NCI-H446 treated with DMSO at 0.1 percent for 48 hours (cell line): ENCODE data around the gene GAS7.
"Not testable (repeated sequence)": the region's sequence is repeated elsewhere in the genome, so short reads cannot be mapped to it uniquely, and the experiment has no call there.

Source experiments
- DNase-seq: peaks from one replicate; lab custom pipeline; 2025; lab: John Stamatoyannopoulos, UW

The GAS7 gene

DNA sequence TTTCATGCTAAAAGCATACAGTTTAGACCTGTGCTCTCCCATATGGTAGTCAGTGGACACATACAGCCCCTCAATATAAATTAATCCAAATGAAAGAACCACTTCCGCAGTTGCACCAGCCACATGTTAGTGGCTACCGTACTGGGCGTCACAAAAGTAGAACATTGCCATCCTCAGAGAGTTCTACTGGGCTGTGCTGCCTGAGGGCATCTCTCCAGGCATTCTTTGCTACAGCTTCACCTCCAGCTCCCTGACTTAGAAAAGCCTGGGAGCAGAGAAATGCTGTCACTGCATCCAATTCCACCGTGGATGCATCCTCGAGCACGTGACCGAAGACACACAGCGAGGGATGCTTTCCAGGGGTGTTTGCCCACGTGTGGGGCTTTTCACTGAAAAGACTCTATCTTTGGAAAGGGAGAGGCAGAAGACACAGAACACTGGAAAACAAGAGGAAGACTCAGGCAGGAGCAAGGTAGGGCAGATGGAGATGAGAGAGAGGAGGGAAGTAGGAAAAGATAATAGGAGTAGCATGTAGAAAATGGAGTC lies 86.4 kb downstream of the GAS7 start:
- no peak for DNase-seq

- no peak for DNase-seq
Measured at GRCh38 chr17:10109146-10109545, 89.3 kb downstream of the GAS7 start.

DNA sequence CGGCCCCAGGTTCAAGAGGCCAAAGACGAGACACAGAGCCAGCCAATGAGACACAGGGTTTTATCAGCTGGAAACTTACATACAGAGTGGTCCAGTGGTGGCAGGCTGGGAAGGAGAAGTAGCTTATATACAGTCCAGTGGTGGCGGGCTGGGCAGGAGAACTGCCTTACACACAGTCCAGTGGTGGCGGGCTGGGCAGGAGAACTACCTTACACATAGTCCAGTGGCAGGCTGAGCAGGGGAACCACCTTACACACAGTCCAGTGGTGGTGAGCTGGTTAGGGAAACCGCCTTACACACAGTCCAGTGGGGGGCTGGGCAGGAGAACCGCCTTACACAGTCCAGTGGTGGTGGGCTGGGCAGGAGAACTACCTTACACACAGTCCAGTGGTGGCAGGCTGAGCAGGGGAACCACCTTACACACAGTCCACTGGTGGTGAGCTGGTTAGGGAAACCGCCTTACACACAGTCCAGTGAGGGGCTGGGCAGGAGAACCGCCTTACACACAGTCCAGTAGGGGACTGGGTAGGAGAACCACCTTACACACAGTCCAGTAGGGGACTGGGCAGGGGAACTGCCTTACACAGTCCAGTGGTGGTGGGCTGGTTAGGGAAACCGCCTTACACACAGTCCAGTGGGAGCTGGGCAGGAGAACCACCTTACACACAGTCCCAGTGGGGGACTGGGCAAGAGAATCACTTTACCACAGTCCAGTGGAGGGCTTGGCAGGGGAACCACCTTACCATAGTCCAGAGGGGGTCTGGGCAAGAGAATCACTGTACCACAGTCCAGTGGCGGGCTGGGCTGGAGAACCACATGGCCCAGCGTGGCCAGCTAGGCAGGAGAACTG lies 90.9 kb downstream of the GAS7 start:
- no peak for DNase-seq

- DNase-seq = no peak
Measured at GRCh38 chr17:10106067-10106466, 92.3 kb downstream of the GAS7 start.

DNA sequence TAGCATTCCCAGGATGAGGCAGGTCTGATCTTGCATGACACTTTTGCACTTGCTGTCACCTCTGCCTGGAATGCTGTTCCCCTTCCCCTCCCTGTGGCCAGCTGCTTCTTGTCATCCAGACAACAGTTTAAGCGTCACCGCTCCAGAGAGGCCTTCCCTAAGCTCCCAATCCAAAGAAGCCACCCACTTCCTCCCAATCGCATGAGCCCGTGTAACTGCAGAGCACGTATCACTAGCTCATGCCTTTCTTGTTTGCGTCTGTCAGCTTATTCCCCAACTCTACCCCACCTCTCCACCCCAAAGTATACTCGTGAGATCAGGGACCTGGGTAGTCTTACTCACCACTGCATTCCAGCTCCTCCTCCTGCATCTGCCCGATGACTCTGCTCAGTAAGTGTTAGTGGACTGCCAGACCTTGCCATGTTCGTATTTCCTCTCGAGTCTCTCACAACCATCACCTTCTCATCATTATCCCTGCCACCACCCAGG lies 92.8 kb downstream of the GAS7 start:
- DNase-seq = no peak

DNA sequence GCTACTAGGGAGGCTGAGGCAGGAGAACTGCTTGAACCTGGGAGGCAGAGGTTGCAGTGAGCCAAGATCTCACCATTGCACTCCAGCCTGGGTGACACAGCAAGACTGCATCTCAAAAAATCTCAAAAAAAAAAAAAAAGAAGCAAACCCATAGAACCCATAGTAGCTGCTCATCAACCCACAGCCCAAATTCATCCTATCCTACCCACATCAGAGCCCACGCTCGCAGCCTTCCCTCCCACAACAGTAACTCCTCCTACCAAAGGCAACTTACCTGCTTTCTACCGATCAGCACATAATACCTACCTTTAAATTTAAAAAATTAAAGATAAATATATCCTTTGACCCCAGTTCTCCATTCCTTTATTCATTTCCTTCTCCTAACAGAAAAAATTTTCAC lies 94.7 kb downstream of the GAS7 start:
- no peak for DNase-seq

GRCh38 chr17:10102817-10103216 lies 95.6 kb downstream of the GAS7 start:
- no peak for DNase-seq

DNA sequence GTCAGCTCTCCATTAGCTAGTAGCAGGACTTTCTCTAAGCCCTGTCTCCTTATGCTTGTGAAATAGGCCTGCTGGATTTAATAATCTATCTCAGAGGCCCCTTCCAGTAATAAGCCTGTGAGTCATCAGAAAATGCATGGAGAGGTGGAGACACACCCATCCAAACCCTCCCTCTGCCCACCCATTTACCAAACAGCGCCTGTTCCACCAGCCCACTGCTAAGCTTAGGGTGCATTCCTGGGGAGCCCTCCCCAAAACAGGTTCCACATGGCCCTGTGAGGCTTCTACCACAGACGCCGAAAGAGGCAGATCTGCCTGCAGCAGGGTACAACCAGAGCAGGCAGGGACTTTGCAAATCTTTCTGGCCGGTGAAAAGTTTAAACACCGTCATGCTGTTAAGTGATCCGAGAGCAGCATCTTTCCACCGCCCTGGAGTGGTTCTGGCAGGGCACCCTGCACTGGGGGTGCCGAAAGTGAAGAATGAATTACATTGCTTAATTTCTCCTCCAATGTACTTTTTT lies 99.3 kb downstream of the GAS7 start:
- DNase-seq = no peak

GRCh38 chr17:10096596-10096995 lies 101.8 kb downstream of the GAS7 start:
- no peak for DNase-seq

GRCh38 chr17:10095295-10095694 lies 103.1 kb downstream of the GAS7 start:
- not testable (repeated sequence) for DNase-seq

DNA sequence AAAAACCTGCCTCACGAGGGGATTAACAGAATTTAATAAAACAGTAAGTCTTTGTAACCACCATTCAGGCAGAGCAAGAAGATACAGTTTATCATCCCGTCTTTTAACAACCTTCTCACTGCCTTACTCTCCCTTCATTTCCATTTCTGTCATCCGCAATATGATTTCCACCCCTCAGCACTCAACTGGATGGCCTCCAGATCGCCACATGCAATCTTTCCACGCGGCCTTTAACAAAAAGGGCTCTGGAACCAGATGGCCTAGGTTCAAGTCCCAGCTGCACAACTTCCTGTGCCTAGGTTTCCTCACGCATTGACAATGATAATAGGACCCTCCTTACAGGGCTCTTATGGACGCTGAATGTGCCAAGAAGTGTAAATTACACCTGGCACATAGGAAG lies 103.6 kb downstream of the GAS7 start:
- DNase-seq = no peak

DNA sequence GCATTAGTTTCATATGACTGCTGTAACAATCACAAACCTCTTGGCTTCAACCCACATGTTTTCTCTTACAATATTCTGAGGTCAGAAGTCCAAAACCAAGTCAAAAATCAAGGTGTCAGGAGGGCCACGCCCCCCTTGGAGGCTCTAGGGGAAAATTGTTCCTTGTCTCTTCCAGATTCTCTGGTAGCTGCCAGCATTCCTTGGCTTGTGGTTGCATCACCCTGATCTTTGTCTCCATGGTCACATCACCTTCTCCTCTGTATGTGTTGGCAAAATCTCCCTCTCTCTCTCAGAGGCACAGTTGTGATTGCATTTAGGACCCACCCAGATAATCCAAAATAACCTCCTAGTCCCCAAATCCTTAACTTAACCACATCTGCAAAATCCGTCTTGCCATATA lies 105.8 kb downstream of the GAS7 start:
- no peak for DNase-seq

DNA sequence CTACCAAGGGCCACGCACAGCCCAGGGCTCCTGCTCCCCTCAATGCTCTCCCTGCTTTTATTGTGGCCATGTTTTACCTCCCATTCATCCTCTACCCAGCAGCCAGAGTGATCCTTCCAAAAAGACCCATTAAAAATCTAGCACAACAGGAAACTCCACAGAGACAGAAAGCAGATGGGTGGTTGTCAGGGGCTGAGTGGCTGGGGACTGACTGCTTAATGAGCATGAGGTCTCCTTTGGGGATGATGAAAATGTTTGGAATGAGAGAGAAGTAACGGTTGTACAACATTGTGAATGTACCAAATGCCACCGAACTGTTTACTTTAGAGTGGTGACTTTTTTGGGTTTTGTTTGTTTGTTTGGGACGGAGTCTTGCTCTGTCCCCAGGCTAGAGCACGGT lies 107.4 kb downstream of the GAS7 start:
- no peak for DNase-seq

DNA sequence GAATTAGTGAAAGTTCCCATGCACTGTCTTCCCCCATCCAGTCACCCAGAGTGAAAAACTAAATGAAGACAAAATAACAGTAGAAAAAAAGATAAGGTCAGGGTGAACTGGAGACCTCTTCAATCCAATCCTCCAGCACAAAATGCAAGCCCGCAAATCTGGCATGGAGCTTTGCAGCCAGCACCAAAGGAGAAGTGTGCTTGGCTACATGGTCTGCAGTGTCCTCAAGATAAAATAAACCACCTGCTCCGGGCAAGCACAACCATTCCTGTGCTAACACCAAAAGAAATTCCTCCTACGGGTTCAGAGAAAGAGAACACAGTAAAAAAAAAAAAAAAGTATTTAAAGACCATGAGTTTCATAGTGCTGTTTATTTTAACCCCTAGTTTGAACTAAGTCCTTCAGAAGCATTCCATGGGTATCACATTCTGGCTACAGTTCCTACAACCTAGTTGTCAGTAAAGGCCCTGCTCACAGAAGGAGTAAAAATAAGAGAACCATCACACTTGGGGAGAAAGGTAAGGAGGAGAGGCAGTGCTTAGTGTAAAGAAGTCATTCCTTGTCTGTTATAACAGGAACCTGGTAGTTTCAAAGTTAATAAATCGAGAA lies 109.1 kb downstream of the GAS7 start:
- DNase-seq = no peak

DNA sequence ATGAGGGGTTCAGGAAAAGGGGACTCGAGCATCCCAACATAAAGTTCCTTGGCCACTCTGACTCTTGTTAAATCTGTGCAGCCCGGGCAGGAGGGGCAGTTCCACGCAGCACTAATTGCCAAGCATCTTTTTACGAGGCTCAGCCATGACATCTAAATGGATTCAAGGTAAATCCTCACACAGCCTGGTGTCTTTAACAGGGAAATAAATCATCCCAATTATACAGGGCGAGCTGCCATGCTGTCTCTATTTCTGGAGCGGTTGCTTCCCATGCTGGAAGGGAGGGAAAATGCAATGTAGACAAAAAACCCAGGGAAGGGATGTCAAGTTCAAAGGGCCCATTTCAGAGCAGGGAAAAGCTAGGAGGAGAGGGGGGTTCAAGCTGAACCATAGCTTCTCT lies 110.0 kb downstream of the GAS7 start:
- no peak for DNase-seq

- no peak for DNase-seq
Measured at GRCh38 chr17:10087355-10087754, 111.1 kb downstream of the GAS7 start.

GRCh38 chr17:10083864-10084263 lies 114.5 kb downstream of the GAS7 start:
- no peak for DNase-seq

- no peak for DNase-seq
Measured at GRCh38 chr17:10082795-10083194, 115.6 kb downstream of the GAS7 start.

GRCh38 chr17:10081571-10082169 lies 116.7 kb downstream of the GAS7 start:
- no peak for DNase-seq

DNA sequence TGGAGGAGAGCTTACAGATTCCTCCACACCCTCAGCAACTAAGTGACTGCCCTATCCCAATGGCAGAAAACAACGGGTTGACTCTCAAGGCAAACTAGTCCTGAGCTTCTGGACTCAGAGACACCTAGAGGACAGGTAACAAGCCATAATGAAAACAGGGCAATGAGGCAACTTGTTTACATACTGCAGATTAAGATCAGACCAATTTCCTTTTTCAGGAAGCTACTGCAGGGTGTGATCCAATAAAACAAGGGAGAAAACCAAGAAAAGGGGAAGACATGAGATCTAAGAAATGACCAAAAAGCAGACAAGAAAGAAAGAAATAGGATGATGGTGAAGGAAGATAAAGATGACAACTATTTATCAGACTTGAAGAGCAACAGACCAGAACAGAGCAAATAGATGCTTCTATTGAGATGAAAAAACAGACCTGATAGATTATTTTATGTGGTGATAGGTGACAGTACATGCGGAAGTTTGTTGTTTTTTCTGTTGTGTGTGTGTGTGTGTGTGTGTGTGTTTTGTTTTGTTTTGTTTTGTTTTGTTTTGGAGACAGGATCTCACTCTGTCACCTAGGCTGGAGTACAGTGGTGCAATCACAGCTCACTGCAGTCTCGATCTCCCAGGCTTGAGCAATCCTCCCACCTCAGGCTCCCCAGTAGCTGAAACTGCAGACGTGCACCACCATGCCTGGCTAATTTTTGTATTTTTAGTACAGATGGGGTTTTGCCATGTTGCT lies 120.7 kb downstream of the GAS7 start:
- no peak for DNase-seq

DNA sequence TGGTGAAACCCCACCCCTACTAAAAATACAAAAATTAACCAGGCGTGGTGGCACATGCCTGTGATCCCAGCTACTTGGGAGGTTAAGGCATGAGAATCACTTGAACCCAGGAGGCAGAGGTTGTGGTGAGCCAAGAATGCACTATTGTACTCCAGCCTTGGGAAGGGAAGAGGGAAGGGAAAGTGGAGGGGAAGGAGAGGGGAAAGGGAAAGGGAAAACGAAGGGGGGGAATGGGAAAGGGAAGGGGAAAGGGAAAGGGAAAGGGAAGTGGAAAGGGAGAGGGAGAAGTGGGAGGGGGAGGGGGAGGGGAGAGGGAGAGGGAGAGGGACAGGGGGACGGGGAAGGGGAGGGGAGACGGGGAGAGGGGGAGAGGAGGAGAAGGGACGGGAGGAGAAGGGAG lies 122.5 kb downstream of the GAS7 start:
- no peak for DNase-seq

DNA sequence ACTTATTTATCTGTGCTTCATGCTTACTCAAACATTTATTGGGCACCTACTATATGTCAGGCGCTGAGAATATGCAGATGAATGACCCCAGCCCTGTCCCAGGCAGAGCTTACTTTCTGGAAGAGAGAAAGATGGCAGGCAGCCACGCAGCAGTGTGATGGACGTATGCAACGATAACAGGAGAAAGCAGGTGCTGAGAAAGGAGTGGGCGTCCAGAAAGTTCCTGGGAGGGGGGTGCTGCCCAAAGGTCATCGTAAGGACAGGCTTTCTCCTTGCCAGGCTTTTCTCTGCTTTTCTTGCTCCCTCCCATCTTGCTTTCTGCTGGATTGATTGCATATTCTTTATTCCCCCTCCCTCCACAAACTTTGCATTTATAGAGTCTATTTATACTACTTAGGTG lies 124.5 kb downstream of the GAS7 start:
- DNase-seq = no peak
